ENCODE data around the gene MKRN1.

- TF ChIP-seq POLR2A (IDR thresholded peaks at IDR 0.05; ENCODE audit: low read length) (no peak), GATA1 (IDR thresholded peaks at IDR 0.05; ENCODE audit: low read depth, low read length) (no peak)
Measured at GRCh38 chr7:140435252-140435895, 43.9 kb downstream of the MKRN1 start.

All from erythroblast (primary cell).